Sigmoid colon (tissue), 4 donors: Measurements from ENCODE around the gene LSM12.

Source experiments
- EP300 ChIP-seq, 4 donors: sonication (generic); formaldehyde crosslinking; IDR thresholded peaks; one replicate each; pipeline ENCODE4 v1.6.1; 2017; ENCODE audit warnings: antibody characterized with exemption in 4 of 4
- POLR2AphosphoS5 ChIP-seq, 4 donors: sonication (generic); formaldehyde crosslinking; IDR thresholded peaks; one replicate each; pipeline ENCODE4 v1.6.1; 2017; ENCODE audit warnings: antibody characterized with exemption in 4 of 4

- no peak for TF ChIP-seq EP300 (IDR thresholded peaks at IDR 0.05)
- TF ChIP-seq POLR2AphosphoS5 (IDR thresholded peaks at IDR 0.05): no peak
Measured at GRCh38 chr17:44074911-44075285, 8.4 kb upstream of the LSM12 start.
